ENCODE results near the gene TCFL5. TPM values are rescaled to one million over a fixed set of nuclear protein-coding genes. Genes with fewer than 3 reads are reported as not detected.
A peak's percentile ranks its signal among the peaks of the same experiment; 100 is the strongest.
"Not testable (repeated sequence)": the region's sequence is repeated elsewhere in the genome, so short reads cannot be mapped to it uniquely, and the experiment has no call there.

The TCFL5 gene
- total and polyA plus RNA-seq, 2 donors (not counting 3 experiments of a cell fraction or from before 2014, with no cell fraction given), result 4.4 to 11.1 TPM

GRCh38 chr20:62873681-62874031 lies 12.0 kb upstream of the TCFL5 start:
- intact Hi-C loops (cut with micrococcal nuclease), result loop anchor here (1.0 kb wide), 1 partner anchor 136 kb away; no protein-coding TSS in a partner anchor
- H3K4me2 ChIP-seq (ENCODE audit: insufficient read depth, low read length); H3K4me1 ChIP-seq (ENCODE audit: control insufficient read depth, extremely low read depth, insufficient read depth, low read length); H3K4me3 ChIP-seq (replicated peaks in 1 of 3; ENCODE audit: insufficient read depth in 1 of 3, low read depth in 1 of 3, low read length in 3 of 3); H3K27ac ChIP-seq (ENCODE audit: insufficient read depth, low read depth, low read length); H2AFZ ChIP-seq (ENCODE audit: low read depth, low read length); H4K20me1 ChIP-seq (replicated peaks; ENCODE audit: control insufficient read depth, extremely low read depth, insufficient read depth, low read length); H3K9me1 ChIP-seq (replicated peaks; ENCODE audit: control insufficient read depth, extremely low read depth, insufficient read depth, low read length); dilution Hi-C loops (cut with MboI; ENCODE audit: extremely low pct_ligation_motif_present, low sequenced_read_pairs); BruUV-seq (replicated peaks); H3K9ac ChIP-seq (replicated peaks; ENCODE audit: extremely low read depth, insufficient read depth, low read length); H3K9me3 ChIP-seq (replicated peaks; ENCODE audit: control insufficient read depth, insufficient read depth, low read length); H3K36me3 ChIP-seq (ENCODE audit: control insufficient read depth in 2 of 2, extremely low read depth in 1 of 2, insufficient read depth in 2 of 2, low read length in 2 of 2); H3K27me3 ChIP-seq (ENCODE audit: control insufficient read depth in 2 of 2, insufficient read depth in 2 of 2, low read length in 2 of 2); POLR2A ChIA-PET; H3K79me2 ChIP-seq (ENCODE audit: control insufficient read depth, insufficient read depth, low read length): not testable (repeated sequence)
- CTCF ChIA-PET, result interaction anchor here (1.0 to 4.9 kb wide), 7 partner anchors 12 to 135 kb away, joined by 3 to 38 read pairs (median 9); partner anchors contain the start of gene TCFL5
- peak; percentile 82 for FAIRE-seq
- peak; percentile 36 for DNase-seq (ENCODE audit: low read depth, low spot score)
- TF ChIP-seq, protein P1, sequence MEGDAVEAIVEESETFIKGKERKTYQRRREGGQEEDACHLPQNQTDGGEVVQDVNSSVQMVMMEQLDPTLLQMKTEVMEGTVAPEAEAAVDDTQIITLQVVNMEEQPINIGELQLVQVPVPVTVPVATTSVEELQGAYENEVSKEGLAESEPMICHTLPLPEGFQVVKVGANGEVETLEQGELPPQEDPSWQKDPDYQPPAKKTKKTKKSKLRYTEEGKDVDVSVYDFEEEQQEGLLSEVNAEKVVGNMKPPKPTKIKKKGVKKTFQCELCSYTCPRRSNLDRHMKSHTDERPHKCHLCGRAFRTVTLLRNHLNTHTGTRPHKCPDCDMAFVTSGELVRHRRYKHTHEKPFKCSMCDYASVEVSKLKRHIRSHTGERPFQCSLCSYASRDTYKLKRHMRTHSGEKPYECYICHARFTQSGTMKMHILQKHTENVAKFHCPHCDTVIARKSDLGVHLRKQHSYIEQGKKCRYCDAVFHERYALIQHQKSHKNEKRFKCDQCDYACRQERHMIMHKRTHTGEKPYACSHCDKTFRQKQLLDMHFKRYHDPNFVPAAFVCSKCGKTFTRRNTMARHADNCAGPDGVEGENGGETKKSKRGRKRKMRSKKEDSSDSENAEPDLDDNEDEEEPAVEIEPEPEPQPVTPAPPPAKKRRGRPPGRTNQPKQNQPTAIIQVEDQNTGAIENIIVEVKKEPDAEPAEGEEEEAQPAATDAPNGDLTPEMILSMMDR (IDR thresholded peaks at IDR 0.05; ENCODE audit: extremely low read depth in 1 of 2, insufficient read depth in 1 of 2, low read depth in 1 of 2, low read length in 2 of 2), result peak; percentile 35 to 49

- intact Hi-C loops (cut with micrococcal nuclease) (loop anchor here (1.0 kb wide), 1 partner anchor 136 kb away; no protein-coding TSS in a partner anchor), dilution Hi-C loops (cut with MboI; ENCODE audit: extremely low pct_ligation_motif_present, low sequenced_read_pairs) (no loop called here)
- TF ChIP-seq MYC (IDR thresholded peaks at IDR 0.05; ENCODE audit: low read depth, low read length) (no peak), MAX (IDR thresholded peaks at IDR 0.05; ENCODE audit: insufficient read depth, insufficient read length) (no peak), POLR2A (IDR thresholded peaks at IDR 0.05; ENCODE audit: low read depth, low read length) (no peak), POLR2AphosphoS5 (IDR thresholded peaks at IDR 0.05; ENCODE audit: insufficient read depth, low read depth, low read length) (no peak), GATA2 (IDR thresholded peaks at IDR 0.05; ENCODE audit: insufficient read depth, insufficient read length, low read depth, low read length) (no peak), EZH2 (IDR thresholded peaks at IDR 0.05; ENCODE audit: borderline replicate concordance, low read depth, low read length, severe bottlenecking) (no peak), FOS (IDR thresholded peaks at IDR 0.05; ENCODE audit: borderline replicate concordance, insufficient read depth, low read length) (no peak), JUN (IDR thresholded peaks at IDR 0.05; ENCODE audit: borderline replicate concordance, insufficient read depth, insufficient read length, low read depth) (no peak)
- TF ChIP-seq, protein P1 (IDR thresholded peaks at IDR 0.05; ENCODE audit: extremely low read depth in 1 of 2, insufficient read depth in 1 of 2, low read depth in 1 of 2, low read length in 2 of 2), result no peak
- H3K36me3 ChIP-seq (ENCODE audit: control insufficient read depth in 2 of 2, extremely low read depth in 1 of 2, insufficient read depth in 2 of 2, low read length in 2 of 2), result no peaks in the 10 kb centered on the region
- H3K27me3 ChIP-seq (ENCODE audit: control insufficient read depth in 2 of 2, insufficient read depth in 2 of 2, low read length in 2 of 2), result no peaks in the 10 kb centered on the region
- no TSS peak for BruUV-seq (replicated peaks)
- no peak overlapping the region for H3K9ac ChIP-seq (replicated peaks; ENCODE audit: extremely low read depth, insufficient read depth, low read length)
- no peak overlapping the region for H2AFZ ChIP-seq (ENCODE audit: low read depth, low read length)
- H3K4me3 ChIP-seq (replicated peaks in 1 of 3; ENCODE audit: insufficient read depth in 1 of 3, low read depth in 1 of 3, low read length in 3 of 3), result no peak overlapping the region
- DNase-seq (ENCODE audit: low read depth, low spot score) (no peak), FAIRE-seq (no peak)
- ChIA-PET POLR2A (no interaction called here), CTCF (interaction anchor here (1.0 to 4.9 kb wide), 7 partner anchors 12 to 136 kb away, joined by 3 to 38 read pairs (median 9); partner anchors contain the start of gene TCFL5)
- no peaks in the 10 kb centered on the region for H3K9me1 ChIP-seq (replicated peaks; ENCODE audit: control insufficient read depth, extremely low read depth, insufficient read depth, low read length)
- no peak overlapping the region for H3K4me2 ChIP-seq (ENCODE audit: insufficient read depth, low read length)
- H3K4me1 ChIP-seq (ENCODE audit: control insufficient read depth, extremely low read depth, insufficient read depth, low read length), result peaks cover 7% of the 10 kb centered on the region
- no peak overlapping the region for H3K27ac ChIP-seq (ENCODE audit: insufficient read depth, low read depth, low read length)
- no peaks in the 10 kb centered on the region for H3K79me2 ChIP-seq (ENCODE audit: control insufficient read depth, insufficient read depth, low read length)
- no peaks in the 10 kb centered on the region for H3K9me3 ChIP-seq (replicated peaks; ENCODE audit: control insufficient read depth, insufficient read depth, low read length)
- H4K20me1 ChIP-seq (replicated peaks; ENCODE audit: control insufficient read depth, extremely low read depth, insufficient read depth, low read length), result no peaks in the 10 kb centered on the region
Measured at GRCh38 chr20:62873280-62873679, 11.7 kb upstream of the TCFL5 start.

Measured in endothelial cell of umbilical vein (primary cell).